ENCODE results near the gene ZCCHC7.

- TF ChIP-seq ZNF354B (CRISPR knock-in tag; IDR thresholded peaks at IDR 0.05) (no peak), EZH2 (IDR thresholded peaks at IDR 0.05; ENCODE audit: borderline replicate concordance, low read depth, low read length) (no peak), TOE1 (IDR thresholded peaks at IDR 0.05; ENCODE audit: borderline replicate concordance) (no peak), TOE1 (CRISPR knock-in tag; IDR thresholded peaks at IDR 0.05; ENCODE audit: borderline replicate concordance, low read depth) (no peak), POLR2AphosphoS5 (IDR thresholded peaks at IDR 0.05; ENCODE audit: control insufficient read depth, insufficient read depth, low read depth, low read length) (no peak), RAD51 (IDR thresholded peaks at IDR 0.05; ENCODE audit: borderline replicate concordance, low read depth) (no peak), POLR2H (tag; IDR thresholded peaks at IDR 0.05; ENCODE audit: low read depth) (no peak)
- TF ChIP-seq, protein P1, sequence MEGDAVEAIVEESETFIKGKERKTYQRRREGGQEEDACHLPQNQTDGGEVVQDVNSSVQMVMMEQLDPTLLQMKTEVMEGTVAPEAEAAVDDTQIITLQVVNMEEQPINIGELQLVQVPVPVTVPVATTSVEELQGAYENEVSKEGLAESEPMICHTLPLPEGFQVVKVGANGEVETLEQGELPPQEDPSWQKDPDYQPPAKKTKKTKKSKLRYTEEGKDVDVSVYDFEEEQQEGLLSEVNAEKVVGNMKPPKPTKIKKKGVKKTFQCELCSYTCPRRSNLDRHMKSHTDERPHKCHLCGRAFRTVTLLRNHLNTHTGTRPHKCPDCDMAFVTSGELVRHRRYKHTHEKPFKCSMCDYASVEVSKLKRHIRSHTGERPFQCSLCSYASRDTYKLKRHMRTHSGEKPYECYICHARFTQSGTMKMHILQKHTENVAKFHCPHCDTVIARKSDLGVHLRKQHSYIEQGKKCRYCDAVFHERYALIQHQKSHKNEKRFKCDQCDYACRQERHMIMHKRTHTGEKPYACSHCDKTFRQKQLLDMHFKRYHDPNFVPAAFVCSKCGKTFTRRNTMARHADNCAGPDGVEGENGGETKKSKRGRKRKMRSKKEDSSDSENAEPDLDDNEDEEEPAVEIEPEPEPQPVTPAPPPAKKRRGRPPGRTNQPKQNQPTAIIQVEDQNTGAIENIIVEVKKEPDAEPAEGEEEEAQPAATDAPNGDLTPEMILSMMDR (IDR thresholded peaks at IDR 0.05 in 2 of 3, conservative IDR thresholded peaks at IDR 0.05 in 1 of 3; ENCODE audit: insufficient read depth in 2 of 3, low read depth in 1 of 3, low read length in 3 of 3), result no peak
Measured at GRCh38 chr9:37210737-37211523, 90.6 kb downstream of the ZCCHC7 start.
